WERI-Rb-1 (cell line): ENCODE results near the gene GALNT17.
"Not testable (repeated sequence)": the region's sequence is repeated elsewhere in the genome, so short reads cannot be mapped to it uniquely, and the experiment has no call there.

Experiments
- DNase-seq: peaks from one replicate; pipeline ENCODE4 v3.0.0-alpha.2; 2020
- H3K27ac ChIP-seq: fragments of 250-450 bp; sonication (Bioruptor Pico); 2 replicates; pipeline ENCODE4 v1.5.1; 2020; ENCODE audit warnings: mild to moderate bottlenecking, moderate library complexity
- H3K27me3 ChIP-seq: fragments of 250-450 bp; sonication (Bioruptor Pico); 2 replicates; pipeline ENCODE4 v1.5.1; 2021; ENCODE audit warnings: mild to moderate bottlenecking, low read depth, moderate library complexity; ENCODE audit not compliant: insufficient read depth, severe bottlenecking
- H3K36me3 ChIP-seq: fragments of 250-450 bp; sonication (Bioruptor Pico); 2 replicates; pipeline ENCODE4 v1.5.1; 2020; ENCODE audit warnings: mild to moderate bottlenecking, moderate library complexity
- H3K4me3 ChIP-seq: 2 replicates; pipeline ENCODE4 v1.5.1; 2011; ENCODE audit warnings: low read depth, mild to moderate bottlenecking, control low read depth, low read length
- H3K9me3 ChIP-seq: fragments of 250-450 bp; sonication (Bioruptor Pico); 2 replicates; pipeline ENCODE4 v1.5.1; 2021; ENCODE audit warnings: mild to moderate bottlenecking, moderate library complexity; ENCODE audit not compliant: severe bottlenecking
- TF ChIP-seq, protein P1 (sequence below): IDR thresholded peaks from 2 replicates; pipeline ENCODE4 v1.5.1; 2011; ENCODE audit warnings: low read depth, mild to moderate bottlenecking, control low read depth, inconsistent platforms, low read length

GALNT17 gene

GRCh38 chr7:71566376-71566775, 434.4 kb downstream of the GALNT17 start:
- Histone ChIP-seq H3K27ac (no peak overlapping the region), H3K36me3 (no peaks in the 10 kb centered on the region), H3K9me3 (no peaks in the 10 kb centered on the region), H3K27me3 (no peaks in the 10 kb centered on the region), H3K4me3 (no peak overlapping the region)
- TF ChIP-seq, protein P1, sequence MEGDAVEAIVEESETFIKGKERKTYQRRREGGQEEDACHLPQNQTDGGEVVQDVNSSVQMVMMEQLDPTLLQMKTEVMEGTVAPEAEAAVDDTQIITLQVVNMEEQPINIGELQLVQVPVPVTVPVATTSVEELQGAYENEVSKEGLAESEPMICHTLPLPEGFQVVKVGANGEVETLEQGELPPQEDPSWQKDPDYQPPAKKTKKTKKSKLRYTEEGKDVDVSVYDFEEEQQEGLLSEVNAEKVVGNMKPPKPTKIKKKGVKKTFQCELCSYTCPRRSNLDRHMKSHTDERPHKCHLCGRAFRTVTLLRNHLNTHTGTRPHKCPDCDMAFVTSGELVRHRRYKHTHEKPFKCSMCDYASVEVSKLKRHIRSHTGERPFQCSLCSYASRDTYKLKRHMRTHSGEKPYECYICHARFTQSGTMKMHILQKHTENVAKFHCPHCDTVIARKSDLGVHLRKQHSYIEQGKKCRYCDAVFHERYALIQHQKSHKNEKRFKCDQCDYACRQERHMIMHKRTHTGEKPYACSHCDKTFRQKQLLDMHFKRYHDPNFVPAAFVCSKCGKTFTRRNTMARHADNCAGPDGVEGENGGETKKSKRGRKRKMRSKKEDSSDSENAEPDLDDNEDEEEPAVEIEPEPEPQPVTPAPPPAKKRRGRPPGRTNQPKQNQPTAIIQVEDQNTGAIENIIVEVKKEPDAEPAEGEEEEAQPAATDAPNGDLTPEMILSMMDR: no peak
- no peak for DNase-seq

GRCh38 chr7:71566991-71567390, 435.0 kb downstream of the GALNT17 start:
- TF ChIP-seq, protein P1: no peak
- Histone ChIP-seq H3K27me3 (no peaks in the 10 kb centered on the region), H3K4me3 (no peak overlapping the region), H3K36me3 (no peaks in the 10 kb centered on the region), H3K27ac (no peak overlapping the region), H3K9me3 (no peaks in the 10 kb centered on the region)
- DNase-seq: no peak

DNA sequence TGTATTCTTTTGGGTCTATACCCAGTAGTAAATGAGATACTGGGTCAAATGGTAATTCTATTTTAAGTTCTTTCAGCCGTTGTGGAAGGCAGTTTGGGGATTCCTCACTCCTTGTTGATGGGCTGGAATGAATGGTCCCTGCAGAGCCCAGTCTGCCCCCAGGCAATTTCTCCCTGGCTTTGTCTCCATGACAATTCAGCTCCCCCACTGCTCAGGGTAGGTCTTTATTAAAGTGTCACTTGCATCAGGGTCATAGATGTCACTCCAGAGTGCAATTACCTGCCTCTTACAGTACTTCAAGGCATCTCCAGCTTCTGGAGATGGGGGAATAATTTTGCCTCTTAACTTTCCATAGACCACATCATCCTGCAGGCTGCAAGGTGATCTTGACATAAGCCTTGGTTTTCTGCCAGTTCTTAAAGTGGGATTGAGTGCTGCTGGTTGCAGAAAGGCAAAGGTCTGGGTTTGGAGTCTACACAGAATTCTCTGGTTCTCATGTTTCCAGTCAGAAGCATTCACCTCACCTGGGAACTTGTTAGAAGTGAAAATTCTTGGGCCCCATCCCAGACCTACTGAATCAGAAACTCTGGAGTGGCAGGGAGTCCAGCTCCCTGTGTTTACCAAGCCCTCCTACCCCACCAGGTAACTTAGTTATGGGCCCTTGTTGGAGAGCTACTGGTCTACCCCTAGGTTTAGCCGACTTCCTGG, 442.4 kb downstream of the GALNT17 start:
- no peaks in the 10 kb centered on the region for H3K9me3 ChIP-seq
- no peak overlapping the region for H3K4me3 ChIP-seq
- no peak overlapping the region for H3K27ac ChIP-seq
- TF ChIP-seq, protein P1: no peak
- H3K27me3 ChIP-seq: no peaks in the 10 kb centered on the region
- H3K36me3 ChIP-seq: no peaks in the 10 kb centered on the region
- no peak for DNase-seq

DNA sequence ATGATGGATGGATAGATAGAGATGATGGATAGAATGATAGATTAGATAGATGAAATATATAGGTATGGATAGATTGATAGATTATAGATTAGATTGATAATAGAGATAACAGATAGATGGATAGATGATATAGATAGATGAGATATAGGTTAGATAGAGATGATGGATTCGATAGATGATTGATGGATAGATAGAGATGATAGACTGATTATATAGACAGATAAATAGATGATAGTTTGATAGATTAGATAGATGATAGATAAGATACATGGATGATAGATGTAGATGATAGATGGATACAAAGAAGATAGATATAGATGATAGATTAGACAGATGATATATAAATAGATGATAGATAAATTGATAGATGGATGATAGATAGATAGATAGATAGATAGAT, 448.1 kb downstream of the GALNT17 start:
- no peak overlapping the region for H3K27ac ChIP-seq
- no peaks in the 10 kb centered on the region for H3K36me3 ChIP-seq
- TF ChIP-seq, protein P1: no peak
- no peaks in the 10 kb centered on the region for H3K27me3 ChIP-seq
- no peaks in the 10 kb centered on the region for H3K9me3 ChIP-seq
- H3K4me3 ChIP-seq: no peak overlapping the region
- DNase-seq: no peak

- Histone ChIP-seq H3K36me3 (no peaks in the 10 kb centered on the region), H3K27ac (no peak overlapping the region), H3K27me3 (no peaks in the 10 kb centered on the region), H3K9me3 (peaks cover 3% of the 10 kb centered on the region), H3K4me3 (no peak overlapping the region)
- TF ChIP-seq, protein P1: no peak
- DNase-seq: no peak
These were observed 452.3 kb downstream of the GALNT17 start for GRCh38 chr7:71584256-71584655.

- Histone ChIP-seq H3K27ac (no peak overlapping the region), H3K9me3 (peaks cover 3% of the 10 kb centered on the region), H3K4me3 (no peak overlapping the region), H3K27me3 (no peaks in the 10 kb centered on the region), H3K36me3 (no peaks in the 10 kb centered on the region)
- no peak for DNase-seq
- TF ChIP-seq, protein P1: no peak
These were observed 459.9 kb downstream of the GALNT17 start for GRCh38 chr7:71591876-71592275.

- not testable (repeated sequence) for H3K27ac ChIP-seq, DNase-seq, H3K4me3 ChIP-seq, H3K27me3 ChIP-seq, H3K36me3 ChIP-seq, H3K9me3 ChIP-seq
These were observed 460.4 kb downstream of the GALNT17 start for GRCh38 chr7:71592388-71592787.
